ENCODE results near the gene PHLPP1. TPM values are rescaled to one million over a fixed set of nuclear protein-coding genes. Genes with fewer than 3 reads are reported as not detected.

The PHLPP1 gene
- total and polyA plus RNA-seq, 2 of the 4 experiments (the other 2 are of a cell fraction) = 3.3 to 3.6 TPM

DNA sequence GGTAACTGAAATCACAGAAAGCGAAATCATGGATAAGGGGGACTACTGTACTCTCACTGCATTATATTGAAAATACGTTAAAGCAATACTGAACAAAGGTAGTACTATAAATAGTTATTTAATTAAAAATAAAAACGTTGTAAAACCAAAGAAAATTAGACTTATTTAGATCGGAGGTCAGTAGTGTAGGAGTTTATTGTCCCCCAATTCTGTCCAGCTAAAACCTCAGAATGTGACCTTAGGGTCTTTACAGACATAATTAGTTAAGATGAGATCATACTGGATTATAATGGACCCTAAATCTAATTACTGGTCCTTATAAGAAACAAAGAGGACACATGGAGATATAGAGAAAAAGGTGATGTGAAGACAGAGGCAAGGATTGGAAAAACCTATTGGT lies 95.3 kb downstream of the PHLPP1 start:
- CTCF ChIA-PET = no interaction called here
- Histone ChIP-seq H3K4me3 (ENCODE audit: insufficient read depth, low read depth, low read length) (no peak overlapping the region), H4K91ac (ENCODE audit: insufficient read depth, low read depth, low read length) (no peak overlapping the region), H2AK5ac (ENCODE audit: low read depth, low read length) (no peak overlapping the region), H2BK20ac (ENCODE audit: low read depth, low read length) (no peak overlapping the region), H3K14ac (replicated peaks; ENCODE audit: low read depth, low read length) (no peak overlapping the region), H2AK9ac (replicated peaks; ENCODE audit: low read depth, low read length, poor library complexity) (no peak overlapping the region), H4K8ac (ENCODE audit: low read depth in 2 of 2, low read length in 2 of 2) (no peak overlapping the region), H2AFZ (replicated peaks; ENCODE audit: low read length, poor library complexity) (no peak overlapping the region), H3K23ac (ENCODE audit: low read depth, low read length) (no peak overlapping the region), H2BK5ac (ENCODE audit: low read depth, low read length, poor library complexity, severe bottlenecking) (no peak overlapping the region), H3K4me1 (ENCODE audit: control insufficient read depth, insufficient read depth, low read length) (peaks cover 7% of the 10 kb centered on the region), H2BK15ac (ENCODE audit: low read depth, low read length) (no peak overlapping the region), H2BK120ac (ENCODE audit: low read depth, low read length) (no peak overlapping the region), H3K18ac (ENCODE audit: low read depth, low read length) (no peak overlapping the region), H4K5ac (ENCODE audit: low read depth, low read length) (no peak overlapping the region), H3K36me3 (ENCODE audit: control insufficient read depth, insufficient read depth, low read length) (no peaks in the 10 kb centered on the region), H3K9ac (ENCODE audit: low read depth, low read length) (no peak overlapping the region), H3K4ac (ENCODE audit: low read depth, low read length) (no peak overlapping the region), H4K20me1 (ENCODE audit: insufficient read depth, low read length) (no peaks in the 10 kb centered on the region), H3K79me1 (ENCODE audit: low read depth in 1 of 2, low read length in 2 of 2) (peaks cover 3 to 11% of the 10 kb centered on the region in 2 experiments; a peak in 2 of 4 replicates), H3K56ac (ENCODE audit: extremely low read depth, insufficient read depth, low read length) (no peak overlapping the region), H3K9me3 (ENCODE audit: control insufficient read depth, insufficient read depth, low read length) (no peaks in the 10 kb centered on the region), H3K27ac (ENCODE audit: insufficient read depth, low read length) (no peak overlapping the region), H3K9me1 (ENCODE audit: insufficient read depth, low read length) (no peaks in the 10 kb centered on the region), H3K4me2 (ENCODE audit: low read depth, low read length) (no peak overlapping the region), H3K27me3 (ENCODE audit: control insufficient read depth, insufficient read depth, low read length) (no peaks in the 10 kb centered on the region)
- no peak for TF ChIP-seq BHLHE40 (IDR thresholded peaks at IDR 0.05; ENCODE audit: low read depth, low read length)
- TF ChIP-seq, protein P1, sequence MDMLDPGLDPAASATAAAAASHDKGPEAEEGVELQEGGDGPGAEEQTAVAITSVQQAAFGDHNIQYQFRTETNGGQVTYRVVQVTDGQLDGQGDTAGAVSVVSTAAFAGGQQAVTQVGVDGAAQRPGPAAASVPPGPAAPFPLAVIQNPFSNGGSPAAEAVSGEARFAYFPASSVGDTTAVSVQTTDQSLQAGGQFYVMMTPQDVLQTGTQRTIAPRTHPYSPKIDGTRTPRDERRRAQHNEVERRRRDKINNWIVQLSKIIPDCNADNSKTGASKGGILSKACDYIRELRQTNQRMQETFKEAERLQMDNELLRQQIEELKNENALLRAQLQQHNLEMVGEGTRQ (IDR thresholded peaks at IDR 0.05; ENCODE audit: low read depth, low read length) = no peak
- DNase-seq (no peak), ATAC-seq (ENCODE audit: low read depth) (no peak)
- dilution Hi-C loops (cut with HindIII; ENCODE audit: low sequenced_read_pairs, unreplicated experiment) = no loop called here
- intact Hi-C loops (cut with micrococcal nuclease) = no loop called here
- POLR2A ChIA-PET (ENCODE audit: unreplicated experiment) = no interaction called here
- no CpG with 5 or more reads among the region's 4 CpGs for WGBS, 2 experiments (ENCODE audit: extremely low coverage in 2 of 2, insufficient read length in 1 of 2)
- in situ Hi-C loops (cut with MboI; ENCODE audit: low sequenced_read_pairs) = no loop called here
- BruUV-seq (replicated peaks) = no TSS peak

Measured in IMR-90 (cell line).